Measurements from ENCODE around the gene DMD.

GRCh38 chrX:31168551-31168950 is 2042.8 kb downstream of the DMD start:
- TF ChIP-seq CTCF (IDR thresholded peaks at IDR 0.05; ENCODE audit: borderline replicate concordance, extremely low read depth, low read length, poor library complexity, severe bottlenecking): no peak
- TF ChIP-seq EZH2 (IDR thresholded peaks at IDR 0.05; ENCODE audit: borderline replicate concordance, low read depth, low read length, severe bottlenecking): no peak

Measured in DND-41 (cell line).